MM.1S (cell line): Measurements from ENCODE around the gene PSMC4.

ENCODE experiments used
- DNase-seq: peaks from one replicate; pipeline ENCODE4 v3.0.0-alpha.2; 2015
- H2AFZ ChIP-seq: fragments of 300-600 bp; sonication (generic); 2 replicates; pipeline ENCODE4 v1.6.0; 2016; ENCODE audit warnings: antibody characterized with exemption, low read length
- H3F3A ChIP-seq: fragments of 300-600 bp; sonication (generic); 2 replicates; pipeline ENCODE4 v1.6.1; 2016; ENCODE audit warnings: mild to moderate bottlenecking, antibody characterized with exemption, low read length, moderate library complexity, mixed read lengths; ENCODE audit not compliant: insufficient read depth
- H3K27ac ChIP-seq: fragments of 300-600 bp; sonication (generic); 2 replicates; pipeline ENCODE4 v1.5.1; 2016; ENCODE audit warnings: mild to moderate bottlenecking, low read length
- H3K27me3 ChIP-seq: fragments of 300-600 bp; sonication (generic); replicated peaks from 2 replicates; pipeline ENCODE4 v1.6.0; 2016; ENCODE audit warnings: low read length; ENCODE audit not compliant: insufficient read depth
- H3K36me3 ChIP-seq: fragments of 300-600 bp; sonication (generic); replicated peaks from 2 replicates; pipeline ENCODE4 v1.6.1; 2016; ENCODE audit warnings: mild to moderate bottlenecking, low read length, mixed read lengths; ENCODE audit not compliant: insufficient read depth
- H3K4me1 ChIP-seq: fragments of 300-600 bp; sonication (generic); 2 replicates; pipeline ENCODE4 v1.6.1; 2016; ENCODE audit warnings: low read length, mixed read lengths
- H3K4me2 ChIP-seq: fragments of 300-600 bp; sonication (generic); 2 replicates; pipeline ENCODE4 v1.6.0; 2016; ENCODE audit warnings: low read depth, low read length
- H3K4me3 ChIP-seq: fragments of 300-600 bp; sonication (generic); 2 replicates; pipeline ENCODE4 v1.5.1; 2016; ENCODE audit warnings: low read length, mixed read lengths
- H3K79me2 ChIP-seq: fragments of 300-600 bp; sonication (generic); 2 replicates; pipeline ENCODE4 v1.6.1; 2016; ENCODE audit warnings: mixed run types, low read length, mixed read lengths
- H3K9ac ChIP-seq: fragments of 300-600 bp; sonication (generic); 2 replicates; pipeline ENCODE4 v1.6.1; 2016; ENCODE audit warnings: low read length, mixed read lengths
- H3K9me2 ChIP-seq: fragments of 300-600 bp; sonication (generic); replicated peaks from 2 replicates; pipeline ENCODE4 v1.6.1; 2016; ENCODE audit warnings: mild to moderate bottlenecking, low read length, mixed read lengths; ENCODE audit not compliant: insufficient read depth
- H3K9me3 ChIP-seq: fragments of 300-600 bp; sonication (generic); replicated peaks from 2 replicates; pipeline ENCODE4 v1.6.1; 2016; ENCODE audit warnings: mild to moderate bottlenecking, low read length, mixed read lengths; ENCODE audit not compliant: insufficient read depth
- H4K20me1 ChIP-seq: fragments of 300-600 bp; sonication (generic); 2 replicates; pipeline ENCODE4 v1.6.1; 2016; ENCODE audit warnings: mild to moderate bottlenecking, low read length, moderate library complexity, mixed read lengths; ENCODE audit not compliant: insufficient read depth
- EZH2 ChIP-seq: fragments of 300-600 bp; sonication (generic); optimal IDR thresholded peaks from 2 replicates; pipeline ENCODE3; 2017; ENCODE audit warnings: low read depth, mild to moderate bottlenecking, antibody characterized with exemption, low read length, mixed read lengths
- EZH2phosphoT487 ChIP-seq: fragments of 300-600 bp; sonication (generic); IDR thresholded peaks from 2 replicates; pipeline ENCODE4 v1.6.1; 2018; ENCODE audit warnings: antibody characterized with exemption, low read length
- TF ChIP-seq, protein P1 (sequence below): fragments of 300-600 bp; sonication (generic); IDR thresholded peaks from 2 replicates; pipeline ENCODE4 v1.5.1; 2016; ENCODE audit warnings: antibody characterized with exemption, low read length, mixed read lengths

PSMC4 gene

DNA sequence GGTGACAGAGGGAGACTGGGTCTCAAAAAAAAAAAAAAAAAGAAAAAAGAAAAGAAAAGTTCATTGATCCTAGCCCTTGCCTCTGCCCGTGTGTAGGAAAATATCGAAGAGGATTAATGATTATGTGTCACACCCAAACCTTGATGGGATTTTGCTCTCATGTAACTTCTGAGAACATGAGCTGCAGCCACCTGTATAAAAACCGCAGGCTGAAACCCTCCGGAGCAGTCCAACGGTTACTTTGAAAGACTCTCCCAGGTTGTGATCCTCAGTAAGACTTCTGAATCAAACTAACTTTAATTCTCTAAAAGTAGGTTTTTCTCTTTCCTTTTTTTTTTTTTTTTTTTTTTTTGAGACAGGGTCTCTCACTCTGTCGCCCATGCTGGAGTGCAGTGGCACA lies 4.3 kb upstream of the PSMC4 start:
- Histone ChIP-seq H3K9me3 (no peaks in the 10 kb centered on the region), H3K36me3 (no peaks in the 10 kb centered on the region), H3K27me3 (no peaks in the 10 kb centered on the region), H3K9ac (no peak overlapping the region), H3K79me2 (peaks cover 7% of the 10 kb centered on the region), H2AFZ (no peak overlapping the region), H3F3A (no peaks in the 10 kb centered on the region), H3K9me2 (no peaks in the 10 kb centered on the region), H4K20me1 (no peaks in the 10 kb centered on the region), H3K4me1 (peaks cover 13% of the 10 kb centered on the region), H3K4me3 (no peak overlapping the region), H3K27ac (no peak overlapping the region), H3K4me2 (no peak overlapping the region)
- TF ChIP-seq EZH2 (no peak), EZH2phosphoT487 (no peak)
- TF ChIP-seq, protein P1, sequence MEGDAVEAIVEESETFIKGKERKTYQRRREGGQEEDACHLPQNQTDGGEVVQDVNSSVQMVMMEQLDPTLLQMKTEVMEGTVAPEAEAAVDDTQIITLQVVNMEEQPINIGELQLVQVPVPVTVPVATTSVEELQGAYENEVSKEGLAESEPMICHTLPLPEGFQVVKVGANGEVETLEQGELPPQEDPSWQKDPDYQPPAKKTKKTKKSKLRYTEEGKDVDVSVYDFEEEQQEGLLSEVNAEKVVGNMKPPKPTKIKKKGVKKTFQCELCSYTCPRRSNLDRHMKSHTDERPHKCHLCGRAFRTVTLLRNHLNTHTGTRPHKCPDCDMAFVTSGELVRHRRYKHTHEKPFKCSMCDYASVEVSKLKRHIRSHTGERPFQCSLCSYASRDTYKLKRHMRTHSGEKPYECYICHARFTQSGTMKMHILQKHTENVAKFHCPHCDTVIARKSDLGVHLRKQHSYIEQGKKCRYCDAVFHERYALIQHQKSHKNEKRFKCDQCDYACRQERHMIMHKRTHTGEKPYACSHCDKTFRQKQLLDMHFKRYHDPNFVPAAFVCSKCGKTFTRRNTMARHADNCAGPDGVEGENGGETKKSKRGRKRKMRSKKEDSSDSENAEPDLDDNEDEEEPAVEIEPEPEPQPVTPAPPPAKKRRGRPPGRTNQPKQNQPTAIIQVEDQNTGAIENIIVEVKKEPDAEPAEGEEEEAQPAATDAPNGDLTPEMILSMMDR = no peak
- no peak for DNase-seq

DNA sequence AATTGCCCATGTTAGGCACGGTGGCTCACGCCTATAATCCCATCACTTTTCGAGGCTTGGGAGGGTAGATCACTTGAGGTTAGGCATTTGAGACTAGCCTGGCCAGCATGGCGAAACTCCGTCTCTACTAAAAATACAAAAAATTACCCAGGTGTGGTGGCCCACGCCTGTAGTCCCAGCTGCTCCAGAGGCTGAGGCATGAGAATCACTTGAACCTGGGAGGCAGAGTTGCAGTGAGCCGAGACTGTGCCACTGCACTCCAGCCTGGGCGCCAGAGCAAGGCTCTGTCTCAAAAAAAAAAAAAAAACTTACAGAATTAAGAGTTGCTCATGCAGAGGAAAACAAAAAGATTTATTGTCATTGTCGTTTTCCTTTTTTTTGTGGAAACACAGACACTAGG lies 3.4 kb upstream of the PSMC4 start:
- no peak overlapping the region for H3K27ac ChIP-seq
- H3K9me3 ChIP-seq = no peaks in the 10 kb centered on the region
- no peak for DNase-seq
- H4K20me1 ChIP-seq = no peaks in the 10 kb centered on the region
- peaks cover 20% of the 10 kb centered on the region for H3K4me1 ChIP-seq
- no peaks in the 10 kb centered on the region for H3F3A ChIP-seq
- peaks cover 16% of the 10 kb centered on the region for H3K79me2 ChIP-seq
- no peaks in the 10 kb centered on the region for H3K9me2 ChIP-seq
- no peak overlapping the region for H3K4me2 ChIP-seq
- H3K9ac ChIP-seq = no peak overlapping the region
- no peaks in the 10 kb centered on the region for H3K36me3 ChIP-seq
- H3K4me3 ChIP-seq = no peak overlapping the region
- no peak for TF ChIP-seq EZH2
- TF ChIP-seq, protein P1 = no peak
- H2AFZ ChIP-seq = no peak overlapping the region
- H3K27me3 ChIP-seq = no peaks in the 10 kb centered on the region

DNA sequence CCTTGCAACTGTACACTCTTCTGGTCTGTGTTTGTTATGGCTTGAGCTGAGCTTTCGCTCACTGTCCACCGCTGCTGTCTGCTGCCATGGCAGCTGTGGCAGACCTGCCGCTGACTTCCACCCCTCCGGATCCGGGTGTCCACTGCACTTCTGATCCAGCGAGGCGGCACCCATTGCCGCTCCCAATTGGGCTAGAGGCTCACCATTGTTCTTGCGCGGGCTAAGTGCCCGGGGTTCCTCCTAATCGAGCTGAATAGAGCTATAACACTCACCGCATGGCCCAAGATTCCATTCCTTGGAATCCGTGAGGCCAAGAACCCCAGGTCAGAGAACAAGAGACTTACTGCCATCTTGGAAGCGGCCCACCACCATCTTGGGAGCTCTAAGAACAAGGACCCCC lies 2.2 kb upstream of the PSMC4 start:
- no peak overlapping the region for H2AFZ ChIP-seq
- H3K27me3 ChIP-seq = no peaks in the 10 kb centered on the region
- TF ChIP-seq EZH2phosphoT487 = no peak
- no peak for TF ChIP-seq EZH2
- TF ChIP-seq, protein P1 = no peak

More for the DNA sequence above, 2.2 kb upstream of the PSMC4 start:
- H3K79me2 ChIP-seq = peaks cover 27% of the 10 kb centered on the region
- H3K9ac ChIP-seq = no peak overlapping the region
- H3K4me3 ChIP-seq = no peak overlapping the region
- no peak overlapping the region for H3K4me2 ChIP-seq
- peaks cover 4% of the 10 kb centered on the region for H3K36me3 ChIP-seq
- no peak overlapping the region for H3K27ac ChIP-seq
- no peaks in the 10 kb centered on the region for H3K9me2 ChIP-seq
- no peaks in the 10 kb centered on the region for H4K20me1 ChIP-seq
- peaks cover 17% of the 10 kb centered on the region for H3K4me1 ChIP-seq
- no peaks in the 10 kb centered on the region for H3F3A ChIP-seq
- no peaks in the 10 kb centered on the region for H3K9me3 ChIP-seq
- no peak for DNase-seq
